ENCODE measurements around the gene ACMSD.

DNA sequence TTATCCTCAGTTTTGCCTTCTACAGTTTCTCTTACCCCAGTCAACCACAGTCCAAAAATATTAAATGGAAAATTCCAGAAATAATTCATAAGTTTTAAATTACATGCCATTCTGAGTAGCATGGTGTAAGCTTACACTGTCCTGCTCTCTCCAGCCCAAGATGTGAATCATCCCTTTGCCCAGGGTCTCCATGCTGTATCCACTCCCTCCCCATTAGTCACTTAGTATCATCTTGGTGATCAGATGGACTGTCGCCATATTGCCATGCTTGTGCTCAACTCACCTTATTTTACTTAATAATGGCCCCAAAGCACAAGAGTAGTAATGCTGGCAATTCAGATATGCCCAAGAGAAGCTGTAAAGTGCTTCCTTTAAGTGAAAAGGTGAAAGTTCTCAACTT is 61.7 kb downstream of the ACMSD start:
- TF ChIP-seq, protein P1, sequence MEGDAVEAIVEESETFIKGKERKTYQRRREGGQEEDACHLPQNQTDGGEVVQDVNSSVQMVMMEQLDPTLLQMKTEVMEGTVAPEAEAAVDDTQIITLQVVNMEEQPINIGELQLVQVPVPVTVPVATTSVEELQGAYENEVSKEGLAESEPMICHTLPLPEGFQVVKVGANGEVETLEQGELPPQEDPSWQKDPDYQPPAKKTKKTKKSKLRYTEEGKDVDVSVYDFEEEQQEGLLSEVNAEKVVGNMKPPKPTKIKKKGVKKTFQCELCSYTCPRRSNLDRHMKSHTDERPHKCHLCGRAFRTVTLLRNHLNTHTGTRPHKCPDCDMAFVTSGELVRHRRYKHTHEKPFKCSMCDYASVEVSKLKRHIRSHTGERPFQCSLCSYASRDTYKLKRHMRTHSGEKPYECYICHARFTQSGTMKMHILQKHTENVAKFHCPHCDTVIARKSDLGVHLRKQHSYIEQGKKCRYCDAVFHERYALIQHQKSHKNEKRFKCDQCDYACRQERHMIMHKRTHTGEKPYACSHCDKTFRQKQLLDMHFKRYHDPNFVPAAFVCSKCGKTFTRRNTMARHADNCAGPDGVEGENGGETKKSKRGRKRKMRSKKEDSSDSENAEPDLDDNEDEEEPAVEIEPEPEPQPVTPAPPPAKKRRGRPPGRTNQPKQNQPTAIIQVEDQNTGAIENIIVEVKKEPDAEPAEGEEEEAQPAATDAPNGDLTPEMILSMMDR (IDR thresholded peaks at IDR 0.05): no peak
- no peak for TF ChIP-seq POLR2A (IDR thresholded peaks at IDR 0.05)

Measured in testis (tissue), 2 donors.